ENCODE measurements around the gene AMN.

Gene AMN

DNA sequence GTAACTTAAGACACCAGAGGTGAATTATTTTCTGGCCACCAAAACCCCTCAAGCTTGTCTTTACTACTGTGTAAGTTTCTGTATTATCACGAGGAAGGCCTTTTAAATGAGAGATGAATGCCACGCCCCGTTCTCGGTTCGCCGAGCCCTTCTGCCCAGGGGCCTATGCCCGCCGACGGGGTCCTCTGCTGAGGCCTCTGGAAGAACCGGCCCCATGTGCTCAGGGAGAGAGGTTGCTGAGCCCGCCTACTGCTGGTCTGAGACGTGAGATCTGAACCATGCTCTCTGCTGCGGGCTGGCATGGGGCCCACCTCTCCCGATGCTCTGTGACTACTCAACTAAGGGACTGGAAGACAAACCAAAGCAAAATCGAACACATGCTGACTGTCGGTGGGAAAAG is 21.0 kb downstream of the AMN start:
- TF ChIP-seq, protein P1, sequence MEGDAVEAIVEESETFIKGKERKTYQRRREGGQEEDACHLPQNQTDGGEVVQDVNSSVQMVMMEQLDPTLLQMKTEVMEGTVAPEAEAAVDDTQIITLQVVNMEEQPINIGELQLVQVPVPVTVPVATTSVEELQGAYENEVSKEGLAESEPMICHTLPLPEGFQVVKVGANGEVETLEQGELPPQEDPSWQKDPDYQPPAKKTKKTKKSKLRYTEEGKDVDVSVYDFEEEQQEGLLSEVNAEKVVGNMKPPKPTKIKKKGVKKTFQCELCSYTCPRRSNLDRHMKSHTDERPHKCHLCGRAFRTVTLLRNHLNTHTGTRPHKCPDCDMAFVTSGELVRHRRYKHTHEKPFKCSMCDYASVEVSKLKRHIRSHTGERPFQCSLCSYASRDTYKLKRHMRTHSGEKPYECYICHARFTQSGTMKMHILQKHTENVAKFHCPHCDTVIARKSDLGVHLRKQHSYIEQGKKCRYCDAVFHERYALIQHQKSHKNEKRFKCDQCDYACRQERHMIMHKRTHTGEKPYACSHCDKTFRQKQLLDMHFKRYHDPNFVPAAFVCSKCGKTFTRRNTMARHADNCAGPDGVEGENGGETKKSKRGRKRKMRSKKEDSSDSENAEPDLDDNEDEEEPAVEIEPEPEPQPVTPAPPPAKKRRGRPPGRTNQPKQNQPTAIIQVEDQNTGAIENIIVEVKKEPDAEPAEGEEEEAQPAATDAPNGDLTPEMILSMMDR (conservative IDR thresholded peaks at IDR 0.05; ENCODE audit: low read depth, low read length) = no peak
- no peak for DNase-seq (ENCODE audit: low read depth)
- no peak overlapping the region for H3K4me3 ChIP-seq (ENCODE audit: low read length)

DNA sequence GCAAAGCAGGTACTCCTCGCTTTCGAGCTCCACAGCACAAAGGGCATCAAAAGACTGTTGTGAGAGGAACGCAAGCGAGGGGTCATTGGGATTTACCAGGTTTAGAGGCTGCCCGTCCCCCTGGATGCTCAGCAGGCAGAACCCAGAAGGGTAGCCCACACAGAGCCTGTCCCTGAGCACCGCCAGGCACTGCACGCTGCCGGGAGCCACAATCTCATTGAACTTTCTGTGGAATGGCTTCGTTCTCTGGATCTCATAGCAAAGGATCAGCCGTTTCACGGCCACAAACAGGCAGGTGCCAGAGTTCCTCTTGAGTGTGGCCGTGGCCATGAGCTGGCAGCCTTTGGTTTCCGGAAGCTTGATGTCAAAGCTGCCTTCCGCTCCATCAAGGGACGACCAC is 21.5 kb downstream of the AMN start:
- DNase-seq (ENCODE audit: low read depth) = no peak
- TF ChIP-seq, protein P1 (conservative IDR thresholded peaks at IDR 0.05; ENCODE audit: low read depth, low read length) = no peak
- no peak overlapping the region for H3K4me3 ChIP-seq (ENCODE audit: low read length)

DNA sequence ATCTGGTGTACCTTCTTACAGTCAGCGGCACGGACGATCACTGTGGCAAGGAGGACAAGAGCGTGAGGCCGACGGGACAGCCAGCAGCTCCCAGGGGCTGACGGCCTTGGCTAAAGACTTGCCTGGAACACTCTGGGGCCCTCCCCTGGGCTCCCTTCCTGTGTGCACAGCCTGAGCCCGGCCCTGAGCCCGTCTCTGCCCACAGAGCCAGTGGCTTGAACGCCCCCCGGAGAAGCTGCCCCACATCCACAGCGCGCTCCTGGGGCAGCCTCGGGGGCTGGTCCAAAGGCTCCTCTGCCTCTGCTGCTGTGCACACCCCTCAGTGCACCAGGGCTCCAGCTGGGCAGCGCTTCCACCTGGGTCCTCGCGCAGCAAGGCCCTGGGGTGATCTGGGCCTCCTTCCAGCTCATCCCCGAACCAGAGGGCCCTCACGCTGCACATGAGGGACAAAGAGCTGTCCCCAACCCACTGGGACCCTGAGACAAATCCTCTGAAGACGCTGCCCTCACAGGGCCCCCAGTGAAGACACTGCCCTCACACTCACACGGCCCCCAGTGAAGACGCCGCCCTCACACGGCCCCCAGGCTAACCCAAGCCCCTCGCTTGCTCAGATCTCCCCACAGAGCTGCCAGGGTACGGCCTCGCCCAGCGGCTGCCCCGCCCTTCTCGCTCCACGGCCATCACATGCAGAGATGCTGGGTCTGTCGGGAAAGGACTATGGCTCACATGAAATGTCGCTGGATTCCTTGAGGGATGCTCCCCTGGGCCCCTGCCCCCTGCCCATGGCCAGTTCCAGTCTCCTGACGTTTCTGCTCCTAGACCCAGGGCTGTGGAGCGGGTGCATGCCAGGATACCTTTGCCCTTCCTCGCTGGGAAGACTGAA is 22.2 kb downstream of the AMN start:
- H3K4me3 ChIP-seq (ENCODE audit: low read length) = no peak overlapping the region
- no peak for DNase-seq (ENCODE audit: low read depth)
- TF ChIP-seq, protein P1 (conservative IDR thresholded peaks at IDR 0.05; ENCODE audit: low read depth, low read length) = no peak

DNA sequence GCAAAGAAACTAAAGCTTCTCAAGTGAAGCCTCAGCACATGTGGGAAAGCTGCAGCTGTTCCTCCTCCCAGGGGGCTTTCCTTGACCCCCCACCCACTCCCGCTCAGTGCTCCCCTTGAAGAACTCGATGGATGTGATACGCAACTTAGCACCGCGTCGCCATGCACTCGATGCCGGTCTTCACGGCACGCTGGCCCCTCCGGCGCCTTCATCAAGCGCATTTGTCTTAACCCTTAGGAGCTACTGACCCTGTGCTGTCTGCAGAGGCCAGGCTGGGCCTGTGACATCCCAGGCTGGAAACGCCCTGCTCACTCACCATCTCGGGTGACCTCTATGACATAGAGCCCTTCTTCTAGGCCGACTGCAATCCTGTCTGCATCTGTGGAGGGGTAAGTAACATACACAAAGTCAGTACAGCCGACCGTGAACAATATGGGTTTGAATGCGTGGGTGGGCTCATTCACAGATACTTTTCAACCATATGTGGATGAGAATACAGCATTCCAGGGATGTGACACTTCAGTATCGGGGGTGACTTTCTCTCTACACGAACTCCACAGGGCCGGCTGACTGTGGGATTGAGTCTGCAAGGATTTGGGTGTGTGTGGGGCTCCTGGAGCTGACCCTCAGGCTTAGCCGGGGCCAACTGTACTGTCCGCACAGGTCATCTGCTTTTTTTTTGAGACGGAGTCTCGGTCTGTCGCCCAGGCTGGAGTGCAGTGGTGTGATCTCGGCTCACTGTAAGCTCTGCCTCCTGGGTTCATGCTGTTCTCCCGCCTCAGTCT is 23.1 kb downstream of the AMN start:
- TF ChIP-seq, protein P1 (conservative IDR thresholded peaks at IDR 0.05; ENCODE audit: low read depth, low read length) = no peak
- DNase-seq (ENCODE audit: low read depth) = no peak
- H3K4me3 ChIP-seq (ENCODE audit: low read length) = no peak overlapping the region

DNA sequence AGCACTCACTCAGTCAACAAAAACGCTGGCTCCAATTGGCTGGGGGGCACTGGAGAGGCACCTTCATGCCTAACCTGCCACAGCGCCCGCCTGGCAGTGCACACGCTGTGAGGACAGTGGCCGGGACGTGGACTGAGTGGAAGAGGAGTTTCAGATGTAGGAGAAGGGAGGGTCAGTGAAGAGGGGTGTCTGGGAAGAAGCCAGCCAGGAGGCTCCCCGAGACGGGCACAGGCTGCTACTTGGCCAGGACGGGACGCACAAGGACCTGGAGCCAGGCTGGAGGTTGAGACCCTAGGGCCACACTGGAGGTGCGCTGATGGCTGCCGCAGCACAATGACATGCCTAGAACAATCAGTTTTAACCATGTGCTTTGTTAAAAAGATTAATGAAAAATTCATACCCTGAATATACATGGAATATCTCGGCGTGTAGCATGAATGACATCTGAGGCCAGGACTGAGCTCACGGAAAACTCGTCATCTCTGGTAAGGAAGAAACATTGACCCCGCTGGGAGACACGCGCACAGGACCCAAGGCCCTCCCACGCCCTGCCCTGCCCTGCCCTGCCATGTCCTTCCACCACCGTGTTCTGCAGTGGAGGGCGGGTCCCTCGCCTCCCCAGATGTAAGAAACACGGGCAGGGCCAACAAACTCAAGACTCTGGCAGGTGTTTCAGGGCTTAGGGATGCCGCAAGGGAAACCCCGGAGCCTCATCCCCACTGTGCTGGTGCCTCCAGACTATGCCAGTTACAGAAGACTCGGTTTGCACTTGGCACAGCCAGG is 25.0 kb downstream of the AMN start:
- no peak for DNase-seq (ENCODE audit: low read depth)
- no peak overlapping the region for H3K4me3 ChIP-seq (ENCODE audit: low read length)
- TF ChIP-seq, protein P1 (conservative IDR thresholded peaks at IDR 0.05; ENCODE audit: low read depth, low read length) = no peak

DNA sequence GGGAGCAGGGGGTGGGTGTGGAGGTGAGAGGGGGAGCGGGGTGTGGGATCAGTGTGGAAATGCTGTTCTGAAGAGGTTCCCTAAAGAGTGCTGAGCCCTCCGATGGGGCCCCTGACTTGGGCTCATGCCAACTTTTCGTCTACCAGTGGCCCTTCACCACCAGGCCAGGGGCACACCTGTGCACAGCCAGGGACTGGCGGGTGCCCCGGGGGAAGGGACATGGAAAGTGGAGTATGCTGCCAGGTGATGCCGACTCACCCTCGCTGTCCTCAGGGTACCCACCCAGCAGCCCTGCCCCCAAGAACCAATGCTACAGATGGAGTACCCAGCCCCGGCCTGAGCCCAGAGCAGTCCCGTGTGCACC is 26.2 kb downstream of the AMN start:
- no peak for DNase-seq (ENCODE audit: low read depth)
- TF ChIP-seq, protein P1 (conservative IDR thresholded peaks at IDR 0.05; ENCODE audit: low read depth, low read length) = no peak
- no peak overlapping the region for H3K4me3 ChIP-seq (ENCODE audit: low read length)

Measured in retinal pigment epithelial cell (primary cell).